ENCODE data around the gene TTYH3. TPM values are rescaled to one million over a fixed set of nuclear protein-coding genes. Genes with fewer than 3 reads are reported as not detected.

TTYH3 gene
- total and polyA plus RNA-seq, 2 of the 13 experiments (the other 11 are each of a cell fraction or from before 2014, with no cell fraction given), result 26.3 to 50.0 TPM

GRCh38 chr7:2631946-2632732 is at the start of gene TTYH3 (continued):
- TF ChIP-seq KAT7 (CRISPR knock-in tag; IDR thresholded peaks at IDR 0.05; ENCODE audit: borderline replicate concordance) (0 out of 2 replicates have a peak, but pooled peaks have one; percentile 3), ZNF772 (CRISPR knock-in tag; IDR thresholded peaks at IDR 0.05) (no peak), CREB3 (CRISPR knock-in tag; IDR thresholded peaks at IDR 0.05) (no peak), MLLT10 (CRISPR knock-in tag; IDR thresholded peaks at IDR 0.05) (no peak), RFX1 (IDR thresholded peaks at IDR 0.05) (no peak), PLRG1 (conservative IDR thresholded peaks at IDR 0.05) (no peak), TERF1 (CRISPR knock-in tag; IDR thresholded peaks at IDR 0.05) (no peak), KDM4B (CRISPR knock-in tag; IDR thresholded peaks at IDR 0.05) (no peak), PATZ1 (CRISPR knock-in tag; IDR thresholded peaks at IDR 0.05) (0 out of 2 replicates have a peak, but pooled peaks have one; percentile 11), ZBED4 (CRISPR knock-in tag; IDR thresholded peaks at IDR 0.05; ENCODE audit: borderline replicate concordance) (0 out of 2 replicates have a peak, but pooled peaks have one; percentile 19), POLR2G (IDR thresholded peaks at IDR 0.05; ENCODE audit: low read depth, low read length) (no peak), ZFY (CRISPR knock-in tag; IDR thresholded peaks at IDR 0.05) (peak; percentile 56), MAF1 (CRISPR knock-in tag; IDR thresholded peaks at IDR 0.05; ENCODE audit: borderline replicate concordance) (no peak), IKZF4 (CRISPR knock-in tag; IDR thresholded peaks at IDR 0.05; ENCODE audit: borderline replicate concordance, low read depth, not compliant biosample characterization) (peak; percentile 29), REL (CRISPR knock-in tag; conservative IDR thresholded peaks at IDR 0.05) (no peak), GLI4 (CRISPR knock-in tag; IDR thresholded peaks at IDR 0.05; ENCODE audit: borderline replicate concordance) (0 out of 2 replicates have a peak, but pooled peaks have one; percentile 55), YEATS4 (CRISPR knock-in tag; IDR thresholded peaks at IDR 0.05; ENCODE audit: borderline replicate concordance) (peak; percentile 44; the same call in 1 of the 2 replicates)

All from HepG2 (cell line).